Inflammatory macrophage treated with lipopolysaccharide for 1 hour (primary cell): Measurements from ENCODE around the gene ARHGEF40.
A peak's percentile ranks its signal among the peaks of the same experiment; 100 is the strongest.
"Not testable (repeated sequence)": the region's sequence is repeated elsewhere in the genome, so short reads cannot be mapped to it uniquely, and the experiment has no call there.

Experiments used
- DNase-seq, 2 donors: peaks; one replicate each; pipeline ENCODE4 v3.0.0-alpha.2; 2020 to 2022

The ARHGEF40 gene

DNA sequence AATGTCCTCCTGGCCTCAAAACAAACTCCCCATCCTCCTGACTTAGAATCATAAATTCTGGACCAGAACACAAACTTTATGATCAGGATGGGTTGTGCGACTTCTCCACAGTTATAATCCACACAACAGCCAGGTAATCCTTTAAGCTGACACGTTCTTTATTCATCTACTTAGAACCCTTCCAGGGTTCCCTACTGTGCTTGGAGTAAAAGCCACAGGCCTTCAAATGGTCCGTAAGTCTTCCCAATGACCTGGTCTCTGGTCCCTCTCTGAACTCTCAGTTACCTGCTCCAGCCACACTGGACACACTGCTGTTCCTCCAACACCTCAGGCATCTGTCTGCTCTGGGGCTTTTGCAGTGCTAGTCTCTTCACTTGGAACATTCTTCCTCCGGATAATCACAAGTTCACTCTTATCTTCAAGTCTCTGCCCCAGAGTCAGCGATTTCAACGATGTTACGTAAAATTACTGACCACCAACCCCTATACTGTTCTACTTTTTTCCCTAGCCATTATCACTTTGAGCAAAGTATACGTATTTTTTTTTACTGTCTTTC, 29.7 kb upstream of the ARHGEF40 start:
- DNase-seq: no peak

GRCh38 chr14:21040941-21041340, 29.2 kb upstream of the ARHGEF40 start:
- not testable (repeated sequence) for DNase-seq

GRCh38 chr14:21041676-21042433, 28.2 kb upstream of the ARHGEF40 start, which contains the start of gene RNASE7:
Gene RNASE7 (plus strand): TSS chr14:21042362. CDS start chr14:21042993, 631 bp downstream.
- DNase-seq: peak; percentile 29 to 50

DNA sequence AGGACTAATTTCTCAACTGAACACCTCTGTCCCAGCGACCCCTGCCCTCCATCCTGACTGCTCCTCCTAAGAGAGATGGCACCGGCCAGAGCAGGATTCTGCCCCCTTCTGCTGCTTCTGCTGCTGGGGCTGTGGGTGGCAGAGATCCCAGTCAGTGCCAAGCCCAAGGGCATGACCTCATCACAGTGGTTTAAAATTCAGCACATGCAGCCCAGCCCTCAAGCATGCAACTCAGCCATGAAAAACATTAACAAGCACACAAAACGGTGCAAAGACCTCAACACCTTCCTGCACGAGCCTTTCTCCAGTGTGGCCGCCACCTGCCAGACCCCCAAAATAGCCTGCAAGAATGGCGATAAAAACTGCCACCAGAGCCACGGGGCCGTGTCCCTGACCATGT, 27.2 kb upstream of the ARHGEF40 start:
- DNase-seq: peak in 1 of 2 donors; percentile 41

DNA sequence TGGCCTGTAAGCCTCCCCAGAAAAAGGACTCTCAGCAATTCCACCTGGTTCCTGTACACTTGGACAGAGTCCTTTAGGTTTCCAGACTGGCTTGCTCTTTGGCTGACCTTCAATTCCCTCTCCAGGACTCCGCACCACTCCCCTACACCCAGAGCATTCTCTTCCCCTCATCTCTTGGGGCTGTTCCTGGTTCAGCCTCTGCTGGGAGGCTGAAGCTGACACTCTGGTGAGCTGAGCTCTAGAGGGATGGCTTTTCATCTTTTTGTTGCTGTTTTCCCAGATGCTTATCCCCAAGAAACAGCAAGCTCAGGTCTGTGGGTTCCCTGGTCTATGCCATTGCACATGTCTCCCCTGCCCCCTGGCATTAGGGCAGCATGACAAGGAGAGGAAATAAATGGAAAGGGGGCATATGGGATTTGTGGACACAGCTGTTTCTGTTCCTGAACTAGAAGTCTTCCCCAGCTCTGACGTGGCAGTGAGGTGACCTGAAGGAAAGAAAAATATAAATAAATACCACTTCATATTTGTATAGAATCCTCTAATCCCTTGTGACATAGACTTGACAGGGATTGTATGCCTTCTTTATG, 26.6 kb upstream of the ARHGEF40 start:
- no peak for DNase-seq

GRCh38 chr14:21043974-21044618, 26.0 kb upstream of the ARHGEF40 start:
- DNase-seq: no peak

DNA sequence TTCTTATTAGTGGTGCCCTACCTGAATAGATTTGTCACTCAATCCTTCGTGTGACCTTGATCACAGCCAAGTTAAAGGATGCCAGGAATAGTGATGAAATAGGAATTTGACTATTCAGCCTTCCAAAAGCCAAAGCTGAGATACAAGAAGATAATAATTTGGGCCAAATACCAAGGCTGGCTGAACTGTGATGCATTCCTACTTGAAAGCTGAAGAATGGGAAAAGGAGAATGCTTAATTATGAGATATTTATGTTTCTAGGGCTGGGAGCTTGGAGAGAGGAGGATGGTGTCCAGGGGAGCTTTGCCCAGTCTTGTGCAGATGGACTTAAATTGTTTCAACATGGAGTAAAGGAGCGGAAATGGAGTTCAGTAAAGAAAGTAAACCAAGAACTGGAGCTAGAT, 22.7 kb upstream of the ARHGEF40 start:
- no peak for DNase-seq

GRCh38 chr14:21048638-21049037, 21.5 kb upstream of the ARHGEF40 start:
- DNase-seq: no peak

DNA sequence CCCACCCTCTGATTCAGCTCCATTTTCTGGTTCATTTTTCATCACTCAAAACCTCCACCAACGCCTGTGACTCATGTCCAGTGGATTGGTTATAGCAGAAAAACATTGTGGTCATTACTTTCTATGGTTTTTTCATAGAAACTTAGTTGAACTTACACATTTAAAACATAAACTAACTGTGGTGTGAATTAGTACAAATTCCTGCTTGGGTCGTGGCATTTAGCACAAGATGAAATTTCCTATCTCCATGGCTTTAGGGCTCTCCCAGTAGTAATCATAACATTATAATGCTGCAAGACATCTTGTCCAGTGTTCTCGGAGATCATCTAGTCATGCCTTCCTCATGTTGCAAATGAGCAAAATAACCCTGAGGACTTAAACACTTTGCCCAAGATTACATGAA, 20.8 kb upstream of the ARHGEF40 start:
- no peak for DNase-seq

GRCh38 chr14:21050597-21050996, 19.5 kb upstream of the ARHGEF40 start:
- no peak for DNase-seq

GRCh38 chr14:21053184-21054122, 16.7 kb upstream of the ARHGEF40 start:
- DNase-seq: no peak

DNA sequence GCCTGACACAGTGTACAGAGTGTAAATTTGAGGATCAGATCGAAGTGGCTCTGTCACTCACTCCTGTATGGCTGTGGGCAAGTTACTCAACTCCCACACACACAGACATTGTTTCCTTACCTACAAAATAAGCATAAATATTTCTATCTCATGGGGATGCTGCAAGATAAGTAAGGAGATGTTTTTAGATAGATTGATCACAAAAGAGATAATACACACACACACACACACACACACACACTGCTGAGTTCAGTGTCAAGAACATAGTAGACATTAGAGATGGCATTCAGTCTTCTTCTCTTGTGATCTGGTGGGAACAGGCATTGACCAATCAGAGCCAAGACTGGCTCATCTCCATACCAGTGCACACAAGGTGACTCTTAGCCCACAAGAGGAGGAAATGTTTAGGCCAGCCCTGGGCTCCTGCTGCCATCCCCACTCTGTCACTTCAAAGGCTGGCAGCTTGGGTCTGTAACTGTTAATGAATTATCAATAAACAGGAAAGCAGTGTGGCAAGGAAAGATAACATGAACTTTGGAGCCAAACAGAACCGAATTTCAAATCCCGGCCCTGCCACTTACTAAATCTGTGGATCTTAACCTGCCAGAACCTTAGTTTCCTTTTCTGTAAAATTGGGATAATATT, 15.9 kb upstream of the ARHGEF40 start:
- no peak for DNase-seq

DNA sequence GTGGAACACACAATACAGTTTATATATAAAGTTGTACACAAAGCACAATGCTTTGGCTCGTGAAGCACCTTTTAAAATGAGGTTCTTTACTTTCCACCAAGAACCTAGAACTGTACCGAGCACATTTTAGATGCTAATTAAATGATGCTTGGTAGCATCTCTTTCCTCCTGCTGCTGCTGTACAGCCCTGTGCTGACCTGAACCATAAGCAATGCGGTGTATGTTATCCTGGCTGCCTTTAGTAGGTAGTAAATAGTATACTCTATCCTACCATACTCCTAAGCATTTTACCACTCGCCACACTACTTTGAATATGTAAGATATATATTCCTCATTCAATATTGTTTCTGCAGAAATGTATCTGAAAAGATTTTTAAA, 15.3 kb upstream of the ARHGEF40 start:
- DNase-seq: no peak

GRCh38 chr14:21055432-21056117, 14.5 kb upstream of the ARHGEF40 start:
- no peak for DNase-seq

DNA sequence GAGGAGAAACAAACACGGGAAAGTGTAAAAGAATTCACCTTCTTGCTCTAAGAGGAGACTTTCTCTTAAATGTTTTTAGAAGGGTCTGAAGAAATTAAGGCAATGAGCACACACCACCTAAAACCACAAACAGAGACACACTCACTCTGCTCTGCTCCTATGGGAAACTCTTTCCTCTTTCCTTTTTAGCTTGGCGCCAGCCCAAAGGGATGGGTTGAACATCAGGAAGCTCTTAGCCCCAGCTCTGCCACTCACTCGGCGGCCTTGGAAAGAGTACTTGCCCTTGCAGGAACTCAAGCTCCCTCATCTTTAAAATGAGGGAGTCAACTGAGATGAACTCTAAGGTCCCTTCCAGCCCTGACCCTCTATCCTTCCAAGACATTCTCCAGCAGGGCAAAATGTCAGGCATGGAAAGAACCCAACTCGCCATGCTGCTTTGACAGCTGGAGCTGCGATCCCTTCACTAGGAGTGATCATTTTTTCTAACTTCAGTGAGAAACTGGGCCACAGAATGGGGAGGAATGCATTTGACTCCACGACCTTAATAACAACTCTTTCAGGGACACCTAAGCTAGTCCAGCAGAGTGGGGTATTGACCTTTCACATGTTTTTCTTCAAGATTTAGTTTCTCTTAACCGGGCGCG, 13.5 kb upstream of the ARHGEF40 start:
- no peak for DNase-seq

DNA sequence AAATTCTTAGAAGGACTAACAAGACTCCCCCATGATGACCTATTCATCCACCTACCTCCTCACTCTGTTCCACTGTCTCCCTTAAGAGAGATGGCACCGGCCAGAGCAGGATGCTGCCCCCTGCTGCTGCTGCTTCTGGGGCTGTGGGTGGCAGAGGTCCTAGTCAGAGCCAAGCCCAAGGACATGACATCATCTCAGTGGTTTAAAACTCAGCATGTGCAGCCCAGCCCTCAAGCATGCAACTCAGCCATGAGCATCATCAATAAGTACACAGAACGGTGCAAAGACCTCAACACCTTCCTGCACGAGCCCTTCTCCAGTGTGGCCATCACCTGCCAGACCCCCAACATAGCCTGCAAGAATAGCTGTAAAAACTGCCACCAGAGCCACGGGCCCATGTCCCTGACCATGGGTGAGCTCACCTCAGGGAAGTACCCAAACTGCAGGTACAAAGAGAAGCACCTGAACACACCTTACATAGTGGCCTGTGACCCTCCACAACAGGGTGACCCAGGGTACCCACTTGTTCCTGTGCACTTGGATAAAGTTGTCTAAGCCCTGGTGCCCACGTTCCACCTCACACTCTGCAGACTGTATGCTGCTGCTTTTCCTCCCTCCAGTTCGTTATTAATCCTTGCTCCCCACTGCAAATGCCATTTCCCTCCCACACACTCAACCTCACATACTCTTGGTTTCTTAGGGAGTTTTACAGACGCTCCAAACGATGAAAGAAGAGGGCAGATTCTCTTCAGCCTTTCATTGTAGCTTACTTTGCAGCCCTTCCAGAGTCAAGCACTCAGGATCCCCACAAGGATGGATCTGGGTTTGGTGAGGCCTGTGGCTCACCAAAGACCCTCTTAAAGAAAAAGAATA, 12.1 kb upstream of the ARHGEF40 start, which contains the start of gene RNASE8:
Gene RNASE8, plus strand, starts transcription at position 20 of the 873 bp plus-strand sequence. Its CDS starts 71 bp downstream, at position 91.
- DNase-seq: no peak

DNA sequence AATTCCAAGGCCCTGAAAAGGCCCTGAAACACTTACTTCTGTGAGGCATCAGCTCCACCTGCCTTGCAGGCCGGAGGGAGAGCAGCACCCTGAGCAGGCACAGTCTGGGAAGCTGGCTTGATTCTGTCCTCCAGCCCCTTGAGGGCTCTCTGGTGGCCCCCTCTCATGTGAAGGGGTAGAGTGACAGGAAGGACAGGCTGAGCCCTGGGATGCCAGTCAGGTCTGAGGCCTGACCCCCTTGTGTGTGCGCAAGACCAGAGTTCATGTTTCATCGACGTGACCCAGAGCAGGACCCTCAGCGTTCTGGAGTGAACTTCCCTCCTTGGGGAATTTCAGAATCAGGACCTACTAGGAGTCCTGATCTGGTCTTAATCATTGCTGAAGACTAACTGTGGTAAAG, 11.2 kb upstream of the ARHGEF40 start:
- DNase-seq: no peak

DNA sequence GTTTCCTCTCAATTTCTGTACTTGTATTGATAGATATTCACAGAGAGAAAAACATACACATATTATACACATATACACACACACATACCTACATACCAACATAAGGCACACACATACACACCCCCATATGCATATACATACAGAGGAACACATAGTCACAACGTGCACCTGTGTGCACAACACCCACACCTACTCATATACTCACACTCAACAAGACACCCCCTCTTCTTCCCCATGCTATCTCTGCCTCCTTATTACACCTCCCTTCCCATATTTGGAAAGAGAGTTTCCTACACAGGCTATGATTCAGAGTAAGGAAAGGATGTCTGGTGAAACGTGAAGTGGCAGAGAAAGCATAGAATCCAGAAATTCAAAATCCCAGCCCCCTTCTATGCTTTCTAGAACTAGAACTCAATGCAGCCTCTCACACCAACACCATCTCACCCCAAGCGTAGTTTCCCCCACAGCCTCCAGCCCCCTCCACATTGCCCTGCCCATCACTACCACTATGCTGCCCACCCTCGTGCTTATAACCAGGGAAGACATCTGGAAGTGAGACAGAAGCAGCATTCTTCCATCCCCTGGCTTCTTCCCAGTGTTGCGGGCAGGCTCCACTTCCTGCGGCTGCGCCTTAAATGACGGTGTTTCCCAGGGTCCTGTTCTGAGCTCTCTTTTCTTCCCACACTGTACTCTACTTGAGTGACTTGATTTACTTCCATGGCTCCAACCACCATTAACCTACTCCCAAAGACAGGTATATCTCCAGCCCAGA, 10.1 kb upstream of the ARHGEF40 start:
- DNase-seq: no peak
